ENCODE results near the gene FBXO31. TPM values are rescaled to one million over a fixed set of nuclear protein-coding genes. Genes with fewer than 3 reads are reported as not detected.

The FBXO31 gene
- polyA plus RNA-seq, 6 donors from 2014 or later = 7.5 to 23.9 (median 15.1) TPM

- Mint-ChIP-seq H3K4me3 (peak overlapping the region in 1 of 8 donors; percentile 39), H3K36me3 (peaks cover 11 to 13% of the 10 kb centered on the region in 2 donors), H3K9me3 (no peaks in the 10 kb centered on the region), H3K27ac (peak overlapping the region in 1 of 6 donors; percentile 76), H3K27me3 (no peaks in the 10 kb centered on the region), H3K4me1 (peaks cover 10 to 19% (median 19%) of the 10 kb centered on the region in 3 donors)
- DNase-seq = no peak
- no peak for ATAC-seq (ENCODE audit: low read depth in 2 of 2)
Measured at GRCh38 chr16:87335625-87336433, 47.7 kb downstream of the FBXO31 start.

- DNase-seq = no peak
- no peak for ATAC-seq (ENCODE audit: low read depth in 2 of 2)
- no peaks in the 10 kb centered on the region for H3K9me3 Mint-ChIP-seq
- H3K36me3 Mint-ChIP-seq = peaks cover 11 to 15% of the 10 kb centered on the region in 2 donors
- H3K27ac Mint-ChIP-seq = peak overlapping the region in 1 of 6 donors; percentile 51
- H3K27me3 Mint-ChIP-seq = no peaks in the 10 kb centered on the region
- no peak overlapping the region for H3K4me3 Mint-ChIP-seq
- peaks cover 10 to 19% (median 19%) of the 10 kb centered on the region in 3 donors for H3K4me1 Mint-ChIP-seq
Measured at GRCh38 chr16:87334651-87335624, 48.6 kb downstream of the FBXO31 start.

GRCh38 chr16:87333581-87334331, 49.8 kb downstream of the FBXO31 start:
- no peak overlapping the region for H3K27ac Mint-ChIP-seq
- no peak overlapping the region for H3K4me3 Mint-ChIP-seq

GRCh38 chr16:87333101-87333500, 50.5 kb downstream of the FBXO31 start:
- no peak for DNase-seq
- H3K27me3 Mint-ChIP-seq = no peaks in the 10 kb centered on the region
- no peak overlapping the region for H3K27ac Mint-ChIP-seq
- no peak overlapping the region for H3K4me3 Mint-ChIP-seq
- no peaks in the 10 kb centered on the region for H3K9me3 Mint-ChIP-seq
- H3K36me3 Mint-ChIP-seq = peaks cover 0 to 8% of the 10 kb centered on the region in 2 donors
- peaks cover 10 to 14% (median 13%) of the 10 kb centered on the region in 3 donors for H3K4me1 Mint-ChIP-seq
- ATAC-seq (ENCODE audit: low read depth in 2 of 2) = no peak

More at GRCh38 chr16:87333581-87334331, 49.8 kb downstream of the FBXO31 start:
- no peak for DNase-seq
- no peaks in the 10 kb centered on the region for H3K27me3 Mint-ChIP-seq
- peaks cover 3 to 10% of the 10 kb centered on the region in 2 donors for H3K36me3 Mint-ChIP-seq
- no peaks in the 10 kb centered on the region for H3K9me3 Mint-ChIP-seq
- ATAC-seq (ENCODE audit: low read depth in 2 of 2) = no peak
- peaks cover 10 to 16% (median 15%) of the 10 kb centered on the region in 3 donors for H3K4me1 Mint-ChIP-seq

- Mint-ChIP-seq H3K4me1 (peaks cover 5 to 10% (median 6%) of the 10 kb centered on the region in 3 donors), H3K9me3 (no peaks in the 10 kb centered on the region), H3K27ac (no peak overlapping the region), H3K27me3 (no peaks in the 10 kb centered on the region), H3K4me3 (no peak overlapping the region), H3K36me3 (peaks cover 0 to 5% of the 10 kb centered on the region in 2 donors)
- no peak for DNase-seq
- no peak for ATAC-seq (ENCODE audit: low read depth in 2 of 2)
Measured at GRCh38 chr16:87332150-87332549, 51.4 kb downstream of the FBXO31 start.

- Mint-ChIP-seq H3K36me3 (peaks cover 0 to 5% of the 10 kb centered on the region in 2 donors), H3K4me3 (no peak overlapping the region), H3K9me3 (no peaks in the 10 kb centered on the region), H3K27me3 (no peaks in the 10 kb centered on the region), H3K4me1 (peaks cover 0 to 4% (median 0%) of the 10 kb centered on the region in 3 donors), H3K27ac (peak overlapping the region in 1 of 6 donors; percentile 53)
- no peak for DNase-seq
- ATAC-seq (ENCODE audit: low read depth in 2 of 2) = no peak
Measured at GRCh38 chr16:87331241-87331801, 52.3 kb downstream of the FBXO31 start.

GRCh38 chr16:87330646-87331045, 52.9 kb downstream of the FBXO31 start:
- no peaks in the 10 kb centered on the region for H3K9me3 Mint-ChIP-seq
- no peaks in the 10 kb centered on the region for H3K27me3 Mint-ChIP-seq
- ATAC-seq (ENCODE audit: low read depth in 2 of 2) (no peak), DNase-seq (no peak)
- H3K4me1 Mint-ChIP-seq = peaks cover 0 to 5% (median 0%) of the 10 kb centered on the region in 3 donors
- no peak overlapping the region for H3K4me3 Mint-ChIP-seq
- H3K27ac Mint-ChIP-seq = peak overlapping the region in 1 of 6 donors; percentile 80
- peaks cover 0 to 5% of the 10 kb centered on the region in 2 donors for H3K36me3 Mint-ChIP-seq

- ATAC-seq (ENCODE audit: low read depth in 2 of 2) (no peak), DNase-seq (no peak)
- H3K4me3 Mint-ChIP-seq = no peak overlapping the region
- H3K27me3 Mint-ChIP-seq = no peaks in the 10 kb centered on the region
- H3K4me1 Mint-ChIP-seq = peaks cover 0 to 7% (median 0%) of the 10 kb centered on the region in 3 donors
- peaks cover 0 to 5% of the 10 kb centered on the region in 2 donors for H3K36me3 Mint-ChIP-seq
- H3K27ac Mint-ChIP-seq = no peak overlapping the region
- no peaks in the 10 kb centered on the region for H3K9me3 Mint-ChIP-seq
Measured at GRCh38 chr16:87330257-87330624, 53.3 kb downstream of the FBXO31 start.

- Mint-ChIP-seq H3K4me3 (no peak overlapping the region), H3K4me1 (peaks cover 0 to 8% (median 4%) of the 10 kb centered on the region in 3 donors), H3K9me3 (no peaks in the 10 kb centered on the region), H3K27ac (peak overlapping the region in 1 of 6 donors; percentile 21), H3K27me3 (no peaks in the 10 kb centered on the region), H3K36me3 (peaks cover 0 to 5% of the 10 kb centered on the region in 2 donors)
- no peak for DNase-seq
- no peak for ATAC-seq (ENCODE audit: low read depth in 2 of 2)
Measured at GRCh38 chr16:87329436-87330256, 53.9 kb downstream of the FBXO31 start.

GRCh38 chr16:87328846-87329245, 54.7 kb downstream of the FBXO31 start:
- Mint-ChIP-seq H3K27ac (no peak overlapping the region), H3K9me3 (no peaks in the 10 kb centered on the region), H3K4me1 (peaks cover 0 to 8% (median 7%) of the 10 kb centered on the region in 3 donors), H3K36me3 (peaks cover 0 to 5% of the 10 kb centered on the region in 2 donors), H3K4me3 (no peak overlapping the region), H3K27me3 (no peaks in the 10 kb centered on the region)
- ATAC-seq (ENCODE audit: low read depth in 2 of 2) (no peak), DNase-seq (no peak)

GRCh38 chr16:87327798-87328495, 55.6 kb downstream of the FBXO31 start:
- Mint-ChIP-seq H3K27me3 (no peaks in the 10 kb centered on the region), H3K4me3 (no peak overlapping the region), H3K36me3 (peaks cover 0 to 5% of the 10 kb centered on the region in 2 donors), H3K4me1 (peaks cover 0 to 8% (median 7%) of the 10 kb centered on the region in 3 donors), H3K27ac (peak overlapping the region in 2 of 6 donors; percentile 4 to 18), H3K9me3 (no peaks in the 10 kb centered on the region)
- ATAC-seq (ENCODE audit: low read depth in 2 of 2) (no peak), DNase-seq (no peak)
